ENCODE results near the gene ADAMTS2.

Gene ADAMTS2

DNA sequence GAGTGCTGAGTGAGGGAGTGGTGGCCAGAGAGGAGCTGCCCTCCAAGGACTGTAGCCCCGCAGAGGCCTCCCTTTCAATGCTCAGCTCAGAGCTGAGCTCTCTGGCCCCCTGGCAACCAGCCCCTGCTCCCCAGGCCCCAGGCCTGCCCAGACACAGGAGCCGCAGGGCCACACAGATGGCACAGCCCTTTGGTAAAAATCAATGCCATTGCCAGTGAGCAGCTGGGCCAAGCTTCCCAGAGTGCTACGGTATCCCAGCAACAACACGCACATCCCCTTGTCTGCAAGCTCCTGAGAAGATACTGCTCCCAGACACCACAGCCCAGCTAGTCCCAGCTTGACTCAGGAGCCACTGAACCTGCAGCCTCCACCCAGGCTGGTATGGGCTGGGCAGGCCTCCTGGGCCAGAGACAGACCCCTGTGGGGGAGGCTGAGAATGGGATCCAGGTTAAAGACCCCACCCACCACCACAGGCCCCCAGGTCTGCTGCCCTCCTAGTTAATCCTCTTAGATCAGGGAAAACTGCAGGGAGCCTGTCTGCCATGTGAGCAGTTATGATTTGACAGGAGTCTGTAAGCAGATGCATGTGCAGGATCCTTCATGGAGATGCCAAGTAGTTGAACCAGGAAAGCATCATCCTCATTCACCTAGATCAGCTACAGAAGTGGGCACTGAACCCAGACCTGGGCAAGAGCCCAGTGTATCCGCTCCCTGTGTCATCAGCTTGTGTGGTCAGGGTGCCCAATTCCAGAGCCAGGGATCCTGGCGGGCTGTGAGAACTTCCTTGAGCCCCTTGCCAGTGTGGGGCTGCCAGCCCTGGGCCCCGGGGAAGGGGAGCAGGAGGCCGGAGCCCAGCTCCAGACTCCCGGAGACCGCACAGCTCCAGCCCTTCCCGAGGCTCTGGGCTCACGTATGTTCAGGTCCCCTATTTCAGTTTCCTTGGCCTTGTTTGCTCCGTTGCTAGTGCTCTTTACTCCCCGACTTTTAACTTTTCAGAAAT lies 26.7 kb upstream of the ADAMTS2 start:
- no peak for DNase-seq (ENCODE audit: low read depth, low spot score)

DNA sequence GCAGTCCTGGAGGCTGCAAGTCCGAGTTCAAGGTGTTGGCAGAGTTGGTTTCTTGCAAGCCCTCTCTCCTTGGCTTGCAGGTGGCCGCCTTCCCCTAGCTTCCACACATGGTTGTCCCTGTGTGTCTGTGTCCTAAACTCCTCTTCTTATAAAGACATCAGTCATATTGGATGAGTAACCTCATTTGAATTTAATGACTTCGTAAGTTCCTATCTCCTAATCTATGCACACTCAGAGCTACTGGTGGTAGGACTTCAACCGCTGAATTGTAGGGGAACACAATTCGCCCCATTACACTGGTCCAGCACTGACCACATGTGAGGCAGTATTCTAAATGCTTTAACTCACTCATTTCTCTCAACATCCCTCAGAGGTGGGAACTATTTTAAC lies 25.9 kb upstream of the ADAMTS2 start:
- DNase-seq (ENCODE audit: low read depth, low spot score): no peak

DNA sequence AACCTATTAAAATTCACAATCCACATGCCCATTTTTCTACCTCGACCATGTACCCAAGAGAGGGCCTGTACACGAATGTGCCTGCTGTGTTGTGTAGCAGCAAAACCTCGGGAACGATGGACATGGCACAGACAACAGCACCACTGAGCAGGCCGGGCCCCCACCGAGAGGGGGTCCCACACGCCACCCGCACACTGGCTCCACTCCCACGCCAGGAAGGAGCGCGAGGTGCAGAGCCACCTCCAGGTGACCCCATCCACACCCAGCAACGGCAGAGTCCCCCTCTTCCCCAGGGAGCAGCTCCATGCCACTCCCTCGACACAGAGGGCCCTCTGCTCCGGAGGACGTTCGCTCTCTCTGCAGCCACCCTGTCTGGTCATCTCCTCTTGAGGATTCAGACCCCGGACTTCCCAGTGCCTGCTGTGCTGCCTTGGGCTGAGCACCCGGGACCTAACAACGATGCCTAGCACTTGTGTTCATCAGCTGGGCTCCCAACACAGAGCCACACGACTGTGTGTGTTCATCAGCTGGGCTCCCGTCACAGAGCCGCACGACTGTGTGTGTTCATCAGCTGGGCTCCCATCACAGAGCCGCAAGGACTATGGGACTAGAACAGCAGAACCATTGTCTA lies 25.3 kb upstream of the ADAMTS2 start:
- no peak for DNase-seq (ENCODE audit: low read depth, low spot score)

DNA sequence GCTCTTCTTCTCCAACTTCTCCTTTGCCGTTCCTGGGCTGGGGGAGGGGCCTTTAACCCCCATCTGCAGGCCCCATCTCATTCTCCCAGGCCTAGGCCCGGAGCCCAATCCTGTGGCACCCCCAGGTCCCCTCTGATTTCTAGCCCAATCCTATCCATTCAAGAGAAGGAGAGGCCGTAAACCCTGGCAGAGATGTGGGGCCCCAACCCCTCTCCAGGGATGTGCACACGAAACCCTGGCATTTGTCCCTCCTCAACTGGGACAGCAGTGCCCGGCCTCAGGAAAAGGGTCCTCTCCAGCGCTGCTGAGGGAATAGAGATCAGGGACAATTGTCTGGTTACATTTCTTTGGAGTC lies 24.2 kb upstream of the ADAMTS2 start:
- DNase-seq (ENCODE audit: low read depth, low spot score): no peak

GRCh38 chr5:179368806-179369529 lies 23.7 kb upstream of the ADAMTS2 start:
- DNase-seq (ENCODE audit: low read depth, low spot score): no peak

GRCh38 chr5:179368126-179368805 lies 23.0 kb upstream of the ADAMTS2 start:
- DNase-seq (ENCODE audit: low read depth, low spot score): no peak

DNA sequence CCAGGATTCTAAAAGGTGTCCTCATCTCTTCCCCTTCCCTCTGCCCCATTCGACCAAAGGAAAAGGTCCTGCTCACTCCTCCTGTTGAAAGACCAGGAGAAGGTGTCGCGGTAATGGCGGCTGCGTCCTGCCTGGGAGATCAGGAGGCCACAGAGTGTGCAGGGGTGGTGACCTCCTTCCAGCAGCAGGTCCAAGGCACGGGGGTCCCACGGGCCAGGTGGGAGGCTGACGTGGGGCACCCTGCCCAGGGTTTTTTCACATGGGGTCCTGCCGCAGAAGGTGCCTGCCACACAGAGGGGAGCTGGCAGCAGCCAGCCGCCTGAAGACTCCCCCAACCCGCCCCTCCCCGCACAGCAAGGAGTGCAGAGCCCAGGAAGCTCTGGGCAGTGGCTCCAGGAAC lies 22.2 kb upstream of the ADAMTS2 start:
- DNase-seq (ENCODE audit: low read depth, low spot score): no peak

GRCh38 chr5:179362355-179362754 lies 17.1 kb upstream of the ADAMTS2 start:
- no peak for DNase-seq (ENCODE audit: low read depth, low spot score)

DNA sequence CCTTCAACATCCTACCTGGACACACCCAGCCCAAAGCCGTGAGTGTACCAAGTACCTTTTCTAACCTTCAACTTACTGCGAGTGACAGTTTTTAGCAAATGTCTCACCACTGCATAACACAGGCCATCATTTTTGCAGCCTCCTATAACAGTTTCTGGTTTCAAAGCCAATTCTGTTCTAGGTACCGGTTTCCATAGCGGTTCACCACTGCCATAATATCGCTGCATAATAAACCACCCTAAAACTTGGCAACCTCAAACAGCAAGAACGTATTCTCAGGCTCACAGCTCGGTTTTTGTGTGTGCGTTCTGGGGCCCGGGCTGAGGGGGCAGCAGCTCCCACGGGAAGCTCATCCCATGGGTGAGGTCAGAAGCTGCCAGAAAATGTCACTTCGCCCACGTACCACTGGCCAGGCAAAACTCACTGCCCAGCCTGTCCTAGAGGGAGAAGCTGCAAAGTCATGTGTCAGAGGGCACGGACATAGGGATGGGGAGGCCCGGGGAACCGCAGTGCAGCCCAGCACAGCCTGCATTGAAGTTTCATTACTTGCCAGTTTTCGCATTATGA lies 15.9 kb upstream of the ADAMTS2 start:
- DNase-seq (ENCODE audit: low read depth, low spot score): no peak

GRCh38 chr5:179357031-179357430 lies 11.8 kb upstream of the ADAMTS2 start:
- DNase-seq (ENCODE audit: low read depth, low spot score): no peak

DNA sequence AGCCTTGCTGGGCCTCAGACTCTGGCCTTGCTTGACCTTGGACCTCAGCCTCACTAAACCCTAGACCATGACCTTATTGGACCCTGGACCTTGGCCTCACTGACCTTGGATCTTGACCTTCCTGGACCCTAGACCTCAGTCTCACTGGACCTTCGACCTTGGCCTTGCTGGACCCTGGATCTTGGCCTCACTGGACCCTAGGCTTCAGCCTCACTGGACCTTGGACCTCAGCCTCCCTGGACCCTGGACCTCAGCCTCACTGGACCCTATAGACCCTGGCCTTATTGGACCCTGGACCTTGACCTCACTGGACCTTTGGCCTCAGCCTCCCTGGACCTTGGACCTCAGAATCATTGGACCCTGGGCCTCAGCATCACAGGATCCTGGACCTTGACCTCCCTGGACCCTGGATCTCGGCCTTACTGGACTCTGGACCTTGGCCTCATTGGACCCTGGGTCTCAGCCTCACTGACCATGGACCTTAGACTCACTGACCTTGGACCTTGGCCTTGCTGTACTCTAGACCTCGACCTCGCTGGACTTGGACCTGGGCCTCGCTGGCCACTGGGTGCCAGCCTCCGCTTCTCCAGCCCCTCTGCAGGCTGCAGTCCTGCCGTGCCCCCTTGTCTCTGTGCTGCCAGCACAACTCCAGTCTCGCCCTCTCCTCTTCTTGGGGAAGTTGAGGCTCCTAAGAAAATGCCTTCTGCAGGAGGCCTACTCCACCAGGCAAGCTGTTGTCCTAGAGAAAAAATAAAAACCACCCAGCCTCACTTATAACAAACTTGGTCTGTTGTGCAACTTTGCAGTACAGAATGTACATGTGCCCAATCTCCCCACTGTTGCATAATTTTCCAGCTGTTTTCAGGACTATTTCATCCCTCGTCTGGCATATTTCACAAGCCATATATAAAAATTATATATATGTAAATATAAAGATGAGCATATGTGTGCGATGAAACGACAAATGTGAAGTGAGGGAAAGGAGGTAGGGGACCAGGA lies 11.0 kb upstream of the ADAMTS2 start:
- no peak for DNase-seq (ENCODE audit: low read depth, low spot score)

DNA sequence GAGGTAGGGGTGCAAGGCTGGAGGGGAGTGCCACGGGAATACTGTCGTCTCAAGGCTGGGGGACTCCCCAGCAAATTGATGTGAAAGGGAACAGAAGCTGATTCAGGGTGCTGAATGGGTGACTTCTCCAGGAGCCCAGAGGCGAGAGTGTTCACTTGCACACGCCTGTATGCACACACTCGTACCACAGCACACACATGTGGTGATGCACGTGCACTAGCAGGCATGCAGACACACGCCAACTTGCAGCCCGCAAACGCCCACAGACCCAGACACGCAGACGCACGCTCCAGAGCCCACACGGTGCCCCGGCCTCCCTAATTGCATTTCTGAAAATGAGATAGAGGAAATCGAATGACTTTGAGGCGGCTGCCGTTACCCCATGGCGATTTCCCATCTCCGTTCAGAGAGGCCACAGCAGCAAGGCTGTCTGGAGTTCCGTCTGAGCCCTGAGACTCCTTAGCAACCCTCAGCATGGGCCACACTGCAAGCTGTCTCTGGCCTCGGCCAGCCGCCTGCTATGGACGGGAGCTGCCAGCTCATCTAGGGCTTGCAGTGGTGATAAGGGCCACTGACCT lies 9.1 kb upstream of the ADAMTS2 start:
- no peak for DNase-seq (ENCODE audit: low read depth, low spot score)

- no peak for DNase-seq (ENCODE audit: low read depth, low spot score)
These were observed 3.6 kb upstream of the ADAMTS2 start for GRCh38 chr5:179348843-179349242.

GRCh38 chr5:179348011-179348530 lies 2.8 kb upstream of the ADAMTS2 start:
- DNase-seq (ENCODE audit: low read depth, low spot score): no peak

GRCh38 chr5:179347581-179347980 lies 2.3 kb upstream of the ADAMTS2 start:
- DNase-seq (ENCODE audit: low read depth, low spot score): no peak

GRCh38 chr5:179346875-179347274 lies 1.6 kb upstream of the ADAMTS2 start:
- no peak for DNase-seq (ENCODE audit: low read depth, low spot score)

DNA sequence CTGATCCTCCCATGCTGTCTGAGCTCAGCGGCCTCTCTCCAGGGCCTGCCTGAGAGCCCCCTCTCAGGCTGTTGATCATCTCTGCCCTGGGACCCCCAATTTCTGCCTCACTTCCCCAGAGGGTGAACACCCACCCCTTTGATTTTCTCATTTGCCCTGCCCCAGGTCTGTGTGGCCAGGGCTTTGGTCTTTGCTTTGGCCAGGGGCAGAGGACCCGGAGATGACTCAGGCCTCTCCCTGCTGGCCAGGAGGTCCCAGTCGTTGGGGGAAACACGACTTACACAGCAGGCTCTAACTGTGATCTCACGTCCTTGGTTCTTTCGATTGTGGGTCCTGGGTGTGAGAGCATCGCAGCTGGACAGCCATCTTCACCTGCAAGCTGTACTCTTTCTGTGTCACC lies 1.1 kb upstream of the ADAMTS2 start:
- DNase-seq (ENCODE audit: low read depth, low spot score): no peak

- DNase-seq (ENCODE audit: low read depth, low spot score): no peak
These were observed 153 bp downstream of the ADAMTS2 start for GRCh38 chr5:179345183-179345432.

DNA sequence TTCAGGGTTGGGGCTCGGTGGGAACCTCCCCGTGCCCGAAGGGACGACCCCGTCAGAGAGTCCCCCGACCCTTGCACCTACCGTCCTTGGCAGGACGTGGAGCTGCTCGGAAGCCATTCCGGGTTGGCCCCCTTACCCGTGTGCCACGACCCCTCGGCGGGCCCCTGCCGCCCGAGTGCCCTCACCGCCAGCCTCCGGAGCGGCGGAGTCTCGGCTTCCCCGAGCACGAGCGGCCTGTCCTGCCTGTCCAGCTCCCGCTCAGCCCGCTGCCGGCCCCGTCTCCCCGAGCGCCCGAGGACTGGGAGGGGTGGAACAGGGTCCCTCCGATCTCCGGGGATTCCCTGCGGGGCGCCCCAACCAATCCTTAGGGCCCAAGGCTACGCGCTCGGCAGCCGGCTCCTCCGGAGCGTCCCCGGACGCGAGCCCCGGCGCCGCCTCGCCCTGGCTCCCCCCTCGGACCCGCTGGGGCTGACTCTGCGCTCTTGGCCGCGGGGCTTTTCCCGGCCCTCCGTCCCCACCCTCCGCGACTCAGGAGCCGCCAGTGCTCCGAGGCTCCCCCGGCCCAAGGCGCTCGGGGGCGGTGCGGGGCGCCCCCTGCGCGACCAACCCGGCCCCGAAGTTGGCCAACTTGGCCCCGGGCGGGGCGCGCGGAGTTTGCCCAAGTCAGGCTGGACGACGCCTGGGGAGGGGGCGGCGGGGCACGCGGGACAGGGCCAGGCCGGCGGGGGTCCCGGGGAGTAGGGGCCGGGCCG lies 654 bp downstream of the ADAMTS2 start:
- DNase-seq (ENCODE audit: low read depth, low spot score): no peak
